K562 (cell line): Measurements from ENCODE around the gene TMEM41B. TPM values are rescaled to one million over a fixed set of nuclear protein-coding genes. Genes with fewer than 3 reads are reported as not detected.
A peak's percentile ranks its signal among the peaks of the same experiment; 100 is the strongest.

Experiments used
- ARID1B ChIP-seq: fragments of 450-650 bp; IDR thresholded peaks from 2 replicates; pipeline ENCODE4 v1.6.1; 2016; ENCODE audit warnings: antibody characterized with exemption, mild to moderate bottlenecking, inconsistent platforms
- ASH1L ChIP-seq: fragments of 450-650 bp; IDR thresholded peaks from 2 replicates; pipeline ENCODE4 v1.6.1; 2018; ENCODE audit warnings: borderline replicate concordance, mild to moderate bottlenecking, low read depth; ENCODE audit not compliant: partially characterized antibody
- CBFA2T3 ChIP-seq: fragments of 450-650 bp; IDR thresholded peaks from 2 replicates; pipeline ENCODE4 v1.6.1; 2017
- CEBPG ChIP-seq, 3 experiments: fragments of 200-800 bp in 1 of 3; sonication (Bioruptor generic) in 1 of 3; sonication (generic) in 1 of 3; formaldehyde crosslinking in 1 of 3; IDR thresholded peaks in 2 of 3; conservative IDR thresholded peaks in 1 of 3; 2 replicates each; pipeline versions ENCODE4 v1.6.1 to v1.8.0; 2016 to 2022; ENCODE audit warnings: missing compliant biosample characterization in 2 of 3, missing genetic modification characterization in 2 of 3, mild to moderate bottlenecking in 1 of 3, missing genetic modification reagents in 1 of 3
- CGGBP1 ChIP-seq: fragments of 250-450 bp; sonication (Bioruptor Pico); IDR thresholded peaks from 2 replicates; pipeline ENCODE4 v1.9.0; 2021; ENCODE audit warnings: mild to moderate bottlenecking
- CHD4 ChIP-seq: fragments of 200-600 bp; sonication (generic); IDR thresholded peaks from 3 replicates; pipeline ENCODE4 v1.6.1; 2012; ENCODE audit warnings: low read depth, mild to moderate bottlenecking, mixed read lengths, low read length, inconsistent platforms; ENCODE audit not compliant: insufficient read depth, insufficient replicate concordance, poor library complexity, severe bottlenecking
- CREM ChIP-seq: IDR thresholded peaks from 2 replicates; pipeline ENCODE4 v1.6.1; 2014; ENCODE audit warnings: antibody characterized with exemption, low read depth
- E2F5 ChIP-seq: sonication (generic); formaldehyde crosslinking; IDR thresholded peaks from 2 replicates; pipeline ENCODE4 v1.8.0; 2022; ENCODE audit warnings: mild to moderate bottlenecking, missing genetic modification reagents
- HNRNPUL1 ChIP-seq: fragments of 200-400 bp; formaldehyde crosslinking; IDR thresholded peaks from 2 replicates; pipeline ENCODE4 v1.6.1; 2017; ENCODE audit warnings: low read length
- ILF3 ChIP-seq: fragments of 450-650 bp; IDR thresholded peaks from 2 replicates; pipeline ENCODE4 v1.6.1; 2018; ENCODE audit warnings: antibody characterized with exemption, mild to moderate bottlenecking, moderate library complexity, borderline replicate concordance
- IRF1 ChIP-seq: sonication (generic); formaldehyde crosslinking; IDR thresholded peaks from 2 replicates; pipeline ENCODE4 v1.8.0; 2022; ENCODE audit warnings: missing genetic modification reagents, mild to moderate bottlenecking, borderline replicate concordance
- JUND ChIP-seq, 2 experiments: IDR thresholded peaks; 2 replicates in 1 of 2; 3 replicates in 1 of 2; pipeline ENCODE4 v1.6.1; 2011; ENCODE audit warnings: borderline replicate concordance in 2 of 2, low read depth in 2 of 2, low read length in 2 of 2, improper control_type of control experiment in 1 of 2, missing biosample characterization in 1 of 2, missing genetic modification characterization in 1 of 2, missing genetic modification reagents in 1 of 2
- KHSRP ChIP-seq: fragments of 450-650 bp; IDR thresholded peaks from 2 replicates; pipeline ENCODE4 v1.6.1; 2017
- KLF13 ChIP-seq: fragments of 450-650 bp; IDR thresholded peaks from 2 replicates; pipeline ENCODE4 v1.6.1; 2016; ENCODE audit warnings: missing genetic modification characterization, low read depth, mild to moderate bottlenecking, missing compliant biosample characterization, moderate library complexity, borderline replicate concordance
- PCBP1 ChIP-seq: fragments of 200-400 bp; formaldehyde crosslinking; IDR thresholded peaks from 2 replicates; pipeline ENCODE4 v1.6.1; 2018; ENCODE audit warnings: mild to moderate bottlenecking, low read depth, low read length; ENCODE audit not compliant: poor library complexity, severe bottlenecking
- SMAD4 ChIP-seq: fragments of 250-450 bp; sonication (Bioruptor Pico); conservative IDR thresholded peaks from 2 replicates; pipeline ENCODE4 v1.8.0; 2021; ENCODE audit warnings: inconsistent platforms, mild to moderate bottlenecking, moderate library complexity
- SMARCE1 ChIP-seq: fragments of 450-650 bp; IDR thresholded peaks from 2 replicates; pipeline ENCODE4 v1.7.1; 2016; ENCODE audit warnings: mild to moderate bottlenecking
- TBP ChIP-seq: optimal IDR thresholded peaks from 2 replicates; pipeline ENCODE3; 2011; ENCODE audit warnings: low read depth, low read length, improper control_type of control experiment
- TCF3 ChIP-seq: sonication (generic); formaldehyde crosslinking; IDR thresholded peaks from 2 replicates; pipeline ENCODE4 v1.4.0; 2020; ENCODE audit warnings: mild to moderate bottlenecking, missing genetic modification reagents
- TEAD4 ChIP-seq, 2 experiments: sonication (generic) in 1 of 2; formaldehyde crosslinking in 1 of 2; IDR thresholded peaks; 2 replicates each; pipeline versions ENCODE4 v1.6.1 to v1.8.0; 2012 to 2022; ENCODE audit warnings: borderline replicate concordance in 1 of 2, inconsistent platforms in 1 of 2, low read length in 1 of 2, mild to moderate bottlenecking in 1 of 2, missing genetic modification reagents in 1 of 2
- ZNF778 ChIP-seq: fragments of 450-650 bp; formaldehyde crosslinking; IDR thresholded peaks from 2 replicates; pipeline ENCODE4 v1.4.0; 2020; ENCODE audit warnings: mild to moderate bottlenecking, moderate library complexity
- polyA plus RNA-seq, 8 experiments: library from polyadenylated mRNA; depleted of rRNA in 4 of 8; stranded (reverse) in 5 of 8; unstranded in 3 of 8; fragments of >200 nt; fragmentation: Nextera tagmentation in 2 of 8; fragmentation: Illumina TruSeq in 1 of 8; extraction: Ambion mirVana in 2 of 8; extraction: Trizol in 1 of 8; gene quantifications; 2 replicates each; pipeline versions ENCODE4 v1.2.1 to v1.2.3, GENCODE V29; 2011 to 2014; ENCODE audit warnings: inconsistent platforms in 1 of 8, missing spikeins in 1 of 8
- total RNA-seq, 7 experiments: library from RNA; depleted of rRNA in 6 of 7; stranded (reverse); fragments of >200 nt in 6 of 7; fragmentation: Illumina TruSeq in 2 of 7; extraction: Trizol in 2 of 7; gene quantifications; 2 replicates each; pipeline versions ENCODE4 v1.2.1 to v1.2.3, GENCODE V29; 2011 to 2021; ENCODE audit warnings: low replicate concordance in 1 of 7
- TF ChIP-seq, protein P1 (sequence below): sonication (generic); formaldehyde crosslinking; IDR thresholded peaks from 2 replicates; pipeline ENCODE4 v1.8.1; 2022; ENCODE audit warnings: missing genetic modification reagents
- TF ChIP-seq, protein P2 (sequence below), 2 experiments: fragments of 450-650 bp in 1 of 2; sonication (generic) in 1 of 2; formaldehyde crosslinking in 1 of 2; IDR thresholded peaks in 1 of 2; conservative IDR thresholded peaks in 1 of 2; 2 replicates each; pipeline versions ENCODE4 v1.6.1 to v1.8.1; 2016 to 2023; ENCODE audit warnings: mild to moderate bottlenecking in 2 of 2, moderate library complexity in 2 of 2, inconsistent platforms in 1 of 2, missing genetic modification reagents in 1 of 2

TMEM41B gene
- total and polyA plus RNA-seq, 9 of the 15 experiments (the other 6 are each of a cell fraction or from before 2014, with no cell fraction given): 17.1 to 89.6 (median 48.7) TPM

DNA sequence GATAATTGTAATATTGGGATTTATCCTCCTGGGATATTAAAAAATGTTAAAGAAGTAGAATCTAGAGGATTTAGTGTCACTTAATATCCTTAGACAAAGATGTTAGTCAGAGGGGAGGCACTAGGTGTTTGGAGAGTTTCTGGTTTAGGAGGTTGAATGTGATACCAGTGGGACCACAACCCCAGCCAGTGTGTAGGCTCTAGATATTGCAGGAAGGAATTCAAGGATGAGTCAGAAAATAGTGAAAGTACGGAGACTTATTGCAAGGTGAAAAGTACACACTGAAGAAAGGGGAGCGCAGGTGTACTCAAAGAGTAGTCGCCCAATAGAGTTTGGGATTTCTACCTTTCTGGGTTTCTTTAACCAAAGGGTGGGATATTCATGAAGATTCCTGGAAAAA, 5.7 kb upstream of the TMEM41B start (continued):
- TF ChIP-seq E2F5 (no peak), HNRNPUL1 (no peak), IRF1 (CRISPR knock-in tag) (no peak), ASH1L (no peak), KLF13 (tag) (no peak), JUND (IDR thresholded peaks at IDR 0.05; ENCODE audit: borderline replicate concordance, low read depth, low read length) (peak; percentile 53; the same call in 1 of the 2 replicates), JUND (tag; IDR thresholded peaks at IDR 0.05; ENCODE audit: borderline replicate concordance, low read depth, low read length) (no peak), ARID1B (peak; percentile 32), SMARCE1 (peak; percentile 35; the same call in 1 of the 2 replicates), KHSRP (no peak), CEBPG (CRISPR knock-in tag; IDR thresholded peaks at IDR 0.05) (peak; percentile 33; the same call in 1 of the 2 replicates), CEBPG (tag; conservative IDR thresholded peaks at IDR 0.05 in 1 of 2, IDR thresholded peaks at IDR 0.05 in 1 of 2) (no peak), CBFA2T3 (peak; percentile 58), CHD4 (no peak), TBP (no peak), TEAD4 (IDR thresholded peaks at IDR 0.05; ENCODE audit: low read length) (peak; percentile 46), TEAD4 (CRISPR knock-in tag; IDR thresholded peaks at IDR 0.05; ENCODE audit: borderline replicate concordance) (no peak), CGGBP1 (no peak), CREM (no peak), PCBP1 (no peak), ILF3 (no peak), TCF3 (CRISPR knock-in tag) (peak; percentile 33), SMAD4 (CRISPR knock-in tag) (no peak), ZNF778 (no peak)
- TF ChIP-seq, protein P1, sequence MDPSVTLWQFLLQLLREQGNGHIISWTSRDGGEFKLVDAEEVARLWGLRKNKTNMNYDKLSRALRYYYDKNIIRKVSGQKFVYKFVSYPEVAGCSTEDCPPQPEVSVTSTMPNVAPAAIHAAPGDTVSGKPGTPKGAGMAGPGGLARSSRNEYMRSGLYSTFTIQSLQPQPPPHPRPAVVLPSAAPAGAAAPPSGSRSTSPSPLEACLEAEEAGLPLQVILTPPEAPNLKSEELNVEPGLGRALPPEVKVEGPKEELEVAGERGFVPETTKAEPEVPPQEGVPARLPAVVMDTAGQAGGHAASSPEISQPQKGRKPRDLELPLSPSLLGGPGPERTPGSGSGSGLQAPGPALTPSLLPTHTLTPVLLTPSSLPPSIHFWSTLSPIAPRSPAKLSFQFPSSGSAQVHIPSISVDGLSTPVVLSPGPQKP (CRISPR knock-in tag): no peak
- TF ChIP-seq, protein P2, sequence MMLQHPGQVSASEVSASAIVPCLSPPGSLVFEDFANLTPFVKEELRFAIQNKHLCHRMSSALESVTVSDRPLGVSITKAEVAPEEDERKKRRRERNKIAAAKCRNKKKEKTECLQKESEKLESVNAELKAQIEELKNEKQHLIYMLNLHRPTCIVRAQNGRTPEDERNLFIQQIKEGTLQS (IDR thresholded peaks at IDR 0.05): peak; percentile 47
- TF ChIP-seq, protein P2 (CRISPR knock-in tag; conservative IDR thresholded peaks at IDR 0.05): no peak
